Ectodermal cell (in vitro differentiated cells): Measurements from ENCODE around the gene PSAT1.

Experiments used
- H3K27ac ChIP-seq: 2 replicates; pipeline ENCODE4 v1.7.0; 2013; ENCODE audit warnings: mild to moderate bottlenecking, low read depth, low read length; ENCODE audit not compliant: insufficient read depth, poor library complexity, severe bottlenecking
- H3K27me3 ChIP-seq: 2 replicates; pipeline ENCODE4 v1.7.0; 2013; ENCODE audit warnings: mild to moderate bottlenecking, low read length; ENCODE audit not compliant: insufficient read depth, control insufficient read depth, poor library complexity, severe bottlenecking
- H3K36me3 ChIP-seq: one replicate; pipeline ENCODE4 v1.7.0; 2013; ENCODE audit warnings: low read length; ENCODE audit not compliant: control insufficient read depth, insufficient read depth
- H3K4me1 ChIP-seq: one replicate; pipeline ENCODE4 v1.7.0; 2013; ENCODE audit warnings: low read length; ENCODE audit not compliant: control insufficient read depth, insufficient read depth
- H3K4me3 ChIP-seq: 2 replicates; pipeline ENCODE4 v1.7.0; 2013; ENCODE audit warnings: low read depth, low read length, control low read depth; ENCODE audit not compliant: insufficient read depth
- H3K9me3 ChIP-seq: 2 replicates; pipeline ENCODE4 v1.7.0; 2013; ENCODE audit warnings: mild to moderate bottlenecking, low read length, moderate library complexity; ENCODE audit not compliant: control insufficient read depth
- WGBS, 2 experiments: methylation state at CpG; one replicate each; pipeline ENCODE4 v1.1.7; 2013; ENCODE audit warnings: missing lambda C conversion rate in 2 of 2; 5-methylcytosine and 5-hydroxymethylcytosine counted together

PSAT1 gene

GRCh38 chr9:78363221-78363620 is 66.3 kb downstream of the PSAT1 start:
- no peaks in the 10 kb centered on the region for H3K27me3 ChIP-seq
- no peaks in the 10 kb centered on the region for H3K9me3 ChIP-seq
- no peak overlapping the region for H3K4me3 ChIP-seq
- WGBS, 2 experiments = 89 to 98% methylated on average over 3 of the region's 3 CpGs
- H3K27ac ChIP-seq = no peak overlapping the region
- no peaks in the 10 kb centered on the region for H3K36me3 ChIP-seq
- H3K4me1 ChIP-seq = peaks cover 7% of the 10 kb centered on the region

- Histone ChIP-seq H3K4me3 (no peak overlapping the region), H3K27ac (no peak overlapping the region), H3K27me3 (no peaks in the 10 kb centered on the region), H3K9me3 (no peaks in the 10 kb centered on the region), H3K36me3 (no peaks in the 10 kb centered on the region), H3K4me1 (peaks cover 10% of the 10 kb centered on the region)
- WGBS, 2 experiments = 89 to 94% methylated on average over 1 to 3 of the region's 4 CpGs
These were observed 69.1 kb downstream of the PSAT1 start for GRCh38 chr9:78365748-78366697.

GRCh38 chr9:78366827-78367226 is 69.9 kb downstream of the PSAT1 start:
- Histone ChIP-seq H3K4me1 (peaks cover 10% of the 10 kb centered on the region), H3K27ac (no peak overlapping the region), H3K9me3 (no peaks in the 10 kb centered on the region), H3K27me3 (no peaks in the 10 kb centered on the region), H3K36me3 (no peaks in the 10 kb centered on the region), H3K4me3 (no peak overlapping the region)
- 65 to 67% methylated on average over 3 of the region's 3 CpGs for WGBS, 2 experiments

GRCh38 chr9:78368236-78368635 is 71.3 kb downstream of the PSAT1 start:
- H3K4me3 ChIP-seq = no peak overlapping the region
- no peaks in the 10 kb centered on the region for H3K36me3 ChIP-seq
- peaks cover 10% of the 10 kb centered on the region for H3K4me1 ChIP-seq
- H3K9me3 ChIP-seq = no peaks in the 10 kb centered on the region
- WGBS, 2 experiments = 90 to 91% methylated on average over 6 of the region's 6 CpGs
- H3K27ac ChIP-seq = no peak overlapping the region
- no peaks in the 10 kb centered on the region for H3K27me3 ChIP-seq

GRCh38 chr9:78369639-78370219 is 72.8 kb downstream of the PSAT1 start:
- Histone ChIP-seq H3K4me1 (peaks cover 10% of the 10 kb centered on the region), H3K27me3 (no peaks in the 10 kb centered on the region), H3K27ac (no peak overlapping the region), H3K36me3 (no peaks in the 10 kb centered on the region), H3K4me3 (no peak overlapping the region), H3K9me3 (no peaks in the 10 kb centered on the region)
- 48 to 52% methylated on average over 8 of the region's 8 CpGs for WGBS, 2 experiments

GRCh38 chr9:78370991-78371390 is 74.1 kb downstream of the PSAT1 start:
- H3K4me1 ChIP-seq = peaks cover 10% of the 10 kb centered on the region
- no peak overlapping the region for H3K4me3 ChIP-seq
- H3K36me3 ChIP-seq = no peaks in the 10 kb centered on the region
- H3K27ac ChIP-seq = no peak overlapping the region
- WGBS, 2 experiments = 97% methylated on average over 7 of the region's 7 CpGs
- no peaks in the 10 kb centered on the region for H3K9me3 ChIP-seq
- H3K27me3 ChIP-seq = no peaks in the 10 kb centered on the region

- peaks cover 4% of the 10 kb centered on the region for H3K4me1 ChIP-seq
- no peak overlapping the region for H3K4me3 ChIP-seq
- H3K36me3 ChIP-seq = no peaks in the 10 kb centered on the region
- no peaks in the 10 kb centered on the region for H3K9me3 ChIP-seq
- no peaks in the 10 kb centered on the region for H3K27me3 ChIP-seq
- WGBS, 2 experiments = 94 to 95% methylated on average over 7 of the region's 7 CpGs
- H3K27ac ChIP-seq = no peak overlapping the region
These were observed 75.1 kb downstream of the PSAT1 start for GRCh38 chr9:78371981-78372380.
